GM18909 (cell line): ENCODE results near the gene PNPLA4.

Experiments
- ATAC-seq: cut with Tn5 transposase; IDR thresholded peaks from one replicate; pipeline ENCODE4 v1.9.1; 2021; ENCODE audit warnings: mild to moderate bottlenecking; ENCODE audit not compliant: unreplicated experiment, poor library complexity

The PNPLA4 gene

GRCh38 chrX:7927259-7928167 is at the start of gene PNPLA4:
Gene PNPLA4 (minus strand): TSS chrX:7927413. CDS start chrX:7926119, 1,294 bp downstream.
- peak; percentile 95 for ATAC-seq

- no peak for ATAC-seq
Observed at GRCh38 chrX:7972586-7972985, 45.4 kb upstream of the PNPLA4 start.

- no peak for ATAC-seq
Observed at GRCh38 chrX:7970428-7970827, 43.2 kb upstream of the PNPLA4 start.

GRCh38 chrX:7965436-7965835 is 38.2 kb upstream of the PNPLA4 start:
- ATAC-seq: no peak

- no peak for ATAC-seq
Observed at GRCh38 chrX:7960246-7960645, 33.0 kb upstream of the PNPLA4 start.

- no peak for ATAC-seq
Observed at GRCh38 chrX:7953446-7953845, 26.2 kb upstream of the PNPLA4 start.

GRCh38 chrX:7950865-7951264 is 23.7 kb upstream of the PNPLA4 start:
- peak; percentile 96 for ATAC-seq

- ATAC-seq: no peak
Observed at GRCh38 chrX:7948483-7948882, 21.3 kb upstream of the PNPLA4 start.

GRCh38 chrX:7946960-7947359 is 19.7 kb upstream of the PNPLA4 start:
- no peak for ATAC-seq

- ATAC-seq: no peak
Observed at GRCh38 chrX:7943600-7944245, 16.5 kb upstream of the PNPLA4 start.

- ATAC-seq: peak; percentile 64
Observed at GRCh38 chrX:7941390-7942042, 14.3 kb upstream of the PNPLA4 start.

GRCh38 chrX:7934026-7934425 is 6.8 kb upstream of the PNPLA4 start:
- no peak for ATAC-seq

GRCh38 chrX:7926914-7927258 is 327 bp downstream of the PNPLA4 start:
- ATAC-seq: no peak

- no peak for ATAC-seq
Observed at GRCh38 chrX:7926501-7926900, 712 bp downstream of the PNPLA4 start.

- peak; percentile 42 for ATAC-seq
Observed at GRCh38 chrX:7925867-7926472, 1.2 kb downstream of the PNPLA4 start.

GRCh38 chrX:7921750-7922149 is 5.5 kb downstream of the PNPLA4 start:
- no peak for ATAC-seq

GRCh38 chrX:7908821-7909220 is 18.4 kb downstream of the PNPLA4 start:
- ATAC-seq: no peak

GRCh38 chrX:7904562-7904961 is 22.7 kb downstream of the PNPLA4 start:
- ATAC-seq: no peak

GRCh38 chrX:7891928-7892327 is 35.3 kb downstream of the PNPLA4 start:
- no peak for ATAC-seq

- no peak for ATAC-seq
Observed at GRCh38 chrX:7889680-7890079, 37.5 kb downstream of the PNPLA4 start.

- no peak for ATAC-seq
Observed at GRCh38 chrX:7889135-7889534, 38.1 kb downstream of the PNPLA4 start.
